GM21825 (cell line): Measurements from ENCODE around the gene SLC25A23.

Source experiments
- ATAC-seq: cut with Tn5 transposase; IDR thresholded peaks from one replicate; pipeline ENCODE4 v1.9.1; 2021; ENCODE audit warnings: mild to moderate bottlenecking, moderate library complexity; ENCODE audit not compliant: unreplicated experiment

SLC25A23 gene

GRCh38 chr19:6425732-6426620 is 33.6 kb downstream of the SLC25A23 start:
- no peak for ATAC-seq

DNA sequence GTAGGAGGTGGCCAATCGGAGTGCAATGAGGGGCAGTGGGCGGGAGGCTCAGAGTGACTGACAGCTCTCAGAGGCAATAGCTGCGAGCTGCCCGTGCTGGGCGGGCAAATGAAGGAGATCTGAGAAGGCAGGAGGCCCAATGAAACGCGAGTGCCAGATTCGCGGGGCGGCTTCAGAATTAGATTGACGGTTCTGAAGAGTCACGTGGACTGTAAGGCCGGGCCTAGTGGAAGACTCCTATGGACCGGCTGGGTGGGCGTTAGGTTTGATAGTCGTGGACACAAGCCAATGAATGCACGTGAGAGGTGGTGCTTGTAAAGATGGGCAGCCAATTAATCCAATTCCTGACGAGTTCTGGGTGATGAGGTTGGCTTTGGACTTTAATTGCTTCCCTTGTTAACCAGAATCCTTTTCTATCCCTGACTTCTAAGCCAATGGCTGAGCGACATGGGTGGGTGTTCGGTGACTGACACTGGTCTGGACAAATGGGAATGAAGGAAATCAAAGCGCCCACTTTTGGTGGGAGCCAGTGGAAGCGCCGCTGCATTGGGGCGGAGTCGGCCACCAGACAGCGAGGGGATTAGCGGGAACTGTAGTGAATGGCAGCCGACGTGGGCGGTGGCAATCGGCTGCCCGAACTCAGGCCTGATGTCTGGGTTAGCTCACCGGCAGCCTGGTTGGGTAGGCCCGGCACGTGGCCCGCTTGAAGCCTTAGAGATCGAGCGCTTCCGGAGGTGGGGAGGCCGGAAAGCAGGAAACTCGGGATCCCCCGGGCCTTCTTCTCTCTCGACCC is 34.5 kb downstream of the SLC25A23 start:
- peak; percentile 84 for ATAC-seq

GRCh38 chr19:6424195-6424938 is 35.2 kb downstream of the SLC25A23 start, which contains the start of gene KHSRP:
Gene KHSRP (minus strand): TSS chr19:6424811. CDS start chr19:6424701, 110 bp downstream.
- peak; percentile 1 for ATAC-seq

DNA sequence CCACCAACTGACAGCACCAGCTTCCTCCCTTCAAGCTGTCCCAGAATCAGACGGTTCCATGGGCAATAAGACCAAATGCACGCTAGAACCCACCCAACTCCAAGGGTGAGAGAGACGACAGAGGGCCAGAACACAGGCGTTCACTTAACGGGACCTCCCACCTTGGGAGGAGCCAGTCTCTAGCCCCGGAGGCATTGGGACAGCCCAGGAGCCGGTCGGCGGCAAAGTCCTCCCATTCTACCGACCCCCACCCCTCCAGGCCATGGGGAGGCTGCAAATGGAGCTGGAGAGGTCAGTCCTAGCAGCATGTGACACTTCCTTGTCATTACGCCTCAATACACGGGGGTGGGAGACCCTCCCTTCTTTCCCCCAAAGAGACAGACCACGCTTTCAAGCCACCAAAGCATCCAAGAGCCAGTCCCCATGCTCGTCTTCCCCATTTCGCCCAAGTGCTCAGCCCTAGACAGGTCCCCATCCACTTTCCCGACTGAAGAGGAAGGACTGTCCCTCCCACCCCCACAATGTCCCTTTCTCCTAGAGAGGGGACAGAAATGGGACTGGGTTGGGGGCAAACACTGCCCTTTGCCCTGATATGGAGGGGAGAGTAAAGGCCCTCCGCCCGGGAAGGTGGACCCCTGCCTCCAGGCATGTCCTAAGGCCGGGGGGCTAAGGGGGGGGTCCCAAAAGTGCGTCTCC is 35.9 kb downstream of the SLC25A23 start:
- no peak for ATAC-seq

DNA sequence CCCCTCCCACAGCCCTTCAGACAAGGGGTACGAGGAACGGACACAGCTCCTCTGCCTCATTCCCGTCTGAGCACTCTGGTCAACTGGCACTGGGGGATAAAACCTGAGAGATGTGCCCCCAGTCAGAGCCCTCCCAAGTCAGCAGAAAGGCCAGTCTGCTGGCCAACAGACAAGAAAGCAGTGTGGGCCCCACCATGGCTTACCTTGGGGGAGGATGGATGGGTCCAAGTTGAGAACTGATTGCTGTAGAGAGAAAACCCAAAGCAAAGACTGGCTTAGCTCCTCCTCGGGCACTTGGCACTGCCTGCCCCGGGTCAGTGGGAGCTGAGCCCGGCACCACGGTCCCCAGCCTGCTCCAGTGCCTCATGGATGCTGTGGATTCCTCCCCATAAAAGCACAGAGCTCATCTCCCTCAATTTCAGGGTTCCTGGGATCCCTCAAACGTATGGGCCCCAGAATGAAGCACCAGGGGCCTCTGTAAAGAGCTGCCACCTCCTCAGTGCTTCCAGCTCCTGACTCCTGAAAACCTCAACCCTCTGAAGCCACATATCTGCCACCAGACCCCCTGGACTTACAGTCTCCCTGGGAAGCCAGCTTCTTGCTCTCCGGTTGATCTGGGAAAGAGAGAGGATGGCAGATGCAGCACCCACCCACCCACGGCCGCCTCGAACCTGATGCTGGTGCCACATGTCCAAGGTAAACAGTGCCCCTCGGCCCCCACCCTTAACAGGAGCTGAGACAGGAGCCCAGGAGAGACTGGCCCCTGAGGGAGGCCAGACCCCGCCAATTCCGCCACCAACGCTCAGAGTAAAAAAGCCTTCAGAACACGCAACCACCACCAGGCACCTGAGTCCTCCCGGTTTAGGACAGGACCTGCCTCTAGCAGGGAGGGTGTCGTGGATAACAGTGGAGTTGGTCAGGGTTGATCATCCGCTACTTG is 38.2 kb downstream of the SLC25A23 start:
- no peak for ATAC-seq

DNA sequence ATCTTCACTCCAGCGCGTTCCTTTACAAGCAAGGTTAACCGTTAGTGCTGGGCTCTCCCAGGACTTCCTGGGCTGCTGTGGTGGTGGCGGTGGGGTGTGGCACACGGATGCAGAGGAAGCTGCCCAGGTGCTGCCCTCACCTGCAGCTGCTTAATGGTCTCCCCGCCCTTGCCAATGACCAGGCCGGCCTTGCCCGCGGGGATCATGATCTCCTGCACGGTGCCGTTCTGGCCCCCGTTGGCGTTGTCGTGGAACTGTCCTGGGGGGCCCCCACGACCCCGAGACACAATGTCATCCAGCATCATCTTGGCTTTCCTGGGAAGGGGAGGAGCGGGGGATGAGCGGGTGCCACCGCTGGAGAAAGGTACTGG is 41.0 kb downstream of the SLC25A23 start:
- ATAC-seq: no peak

DNA sequence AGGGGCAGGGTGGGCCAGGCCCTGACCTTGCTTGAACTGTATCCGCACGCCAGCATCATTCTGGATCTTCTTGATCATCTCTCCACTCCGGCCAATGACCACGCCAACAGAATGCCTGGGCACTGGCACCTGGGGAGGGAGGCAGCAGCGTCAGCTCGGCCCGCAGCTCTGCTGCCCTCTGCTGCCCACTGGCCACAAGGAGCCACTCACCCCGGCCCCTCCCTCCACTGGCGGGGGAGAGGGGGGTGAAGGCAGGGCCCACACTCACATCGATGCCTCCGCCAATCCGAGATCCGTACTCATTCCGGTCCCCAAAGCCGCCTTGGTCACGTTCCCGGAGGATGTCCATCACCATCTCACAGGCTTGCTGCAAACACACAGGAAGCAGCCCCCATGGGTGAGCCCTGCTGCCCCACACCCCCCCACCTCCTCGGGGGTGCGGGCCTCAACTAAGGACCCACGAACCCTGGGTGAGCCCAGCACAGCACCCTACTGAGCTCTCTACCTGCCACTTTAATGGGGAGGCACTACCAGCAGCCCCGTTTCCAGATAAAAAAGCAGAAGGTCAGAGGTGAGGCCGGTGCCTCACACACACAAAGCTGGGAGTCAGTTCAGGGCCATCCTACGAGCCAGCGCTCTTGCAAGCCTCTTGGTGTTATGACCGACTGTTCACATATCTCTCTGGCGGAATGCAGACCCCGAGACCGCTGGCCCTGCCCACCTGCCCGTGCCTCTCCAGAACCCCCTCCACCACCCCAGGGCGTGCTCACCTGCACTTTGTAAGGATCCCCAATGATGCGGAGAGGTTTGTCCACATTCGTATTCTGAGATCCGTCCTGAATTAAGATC is 41.7 kb downstream of the SLC25A23 start:
- ATAC-seq: no peak

GRCh38 chr19:6416658-6417405 is 42.8 kb downstream of the SLC25A23 start:
- no peak for ATAC-seq

DNA sequence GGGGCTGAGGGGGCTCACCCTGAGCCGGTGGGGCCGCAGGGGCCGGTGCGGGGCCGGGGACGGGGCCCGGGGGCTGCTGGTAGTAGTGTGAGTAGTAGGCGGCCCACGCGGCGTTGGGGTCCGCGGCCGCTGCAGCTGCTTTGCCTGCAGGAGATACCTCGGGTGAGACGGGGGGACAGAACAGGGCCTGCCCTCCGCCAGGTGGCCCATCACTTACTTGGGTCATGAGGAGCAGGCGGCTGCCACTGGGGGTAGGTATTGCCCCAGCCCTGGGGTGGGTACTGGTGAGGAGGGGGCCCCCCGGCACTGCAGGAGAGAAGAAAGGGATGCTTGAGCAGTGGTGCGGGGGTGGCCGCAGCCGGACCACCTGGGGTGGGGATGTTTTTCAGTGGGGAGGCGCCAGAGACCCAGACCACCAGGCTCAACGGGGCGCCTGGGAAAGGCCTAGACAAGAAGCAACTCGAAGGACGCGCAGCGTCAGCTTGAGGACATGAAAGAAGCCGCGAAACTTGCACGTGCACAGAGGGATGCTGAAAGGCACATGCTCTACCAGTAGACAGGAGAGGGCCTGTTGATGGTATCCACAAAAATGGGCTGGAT is 43.9 kb downstream of the SLC25A23 start:
- no peak for ATAC-seq

DNA sequence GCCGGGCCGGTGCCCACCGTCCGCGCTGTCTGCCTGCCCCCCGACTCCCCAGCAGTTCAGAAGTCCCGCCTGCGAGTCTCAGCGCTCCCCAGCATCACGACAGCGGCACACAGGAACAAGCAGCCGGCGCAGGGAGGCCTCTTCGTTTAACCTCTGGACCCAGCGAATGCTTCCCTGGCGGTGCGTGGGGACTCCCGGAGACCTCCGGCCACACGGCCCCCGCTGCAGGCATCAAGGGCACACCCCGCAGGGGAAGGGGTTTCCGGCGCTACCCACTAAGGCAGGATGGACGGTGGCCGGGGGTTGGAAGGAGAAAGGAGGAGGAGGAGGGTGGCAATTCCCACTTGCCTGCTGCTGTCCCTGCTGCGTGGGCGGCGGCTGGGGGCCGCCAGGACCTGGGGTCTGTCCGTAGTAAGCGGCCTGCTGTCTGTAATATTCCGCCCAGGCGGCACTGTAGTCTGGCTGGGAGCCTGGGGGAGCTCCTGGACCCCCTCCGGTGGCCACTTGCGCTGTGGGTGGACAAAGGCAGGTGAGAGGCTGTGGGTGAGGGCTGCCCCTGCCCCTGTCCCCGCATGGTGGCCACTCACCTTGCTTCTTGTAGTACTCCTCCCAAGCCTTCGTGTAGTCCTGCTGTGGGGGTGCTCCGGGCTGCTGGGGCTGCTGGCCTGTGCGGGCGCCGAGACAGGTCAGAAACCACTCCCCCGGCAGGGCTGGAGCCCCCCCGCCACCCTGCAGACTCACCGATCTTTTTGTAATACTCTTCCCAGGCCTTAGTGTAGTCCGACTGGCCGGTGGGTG is 44.6 kb downstream of the SLC25A23 start:
- no peak for ATAC-seq

- ATAC-seq: no peak
Observed at GRCh38 chr19:6413721-6414643, 45.6 kb downstream of the SLC25A23 start.

DNA sequence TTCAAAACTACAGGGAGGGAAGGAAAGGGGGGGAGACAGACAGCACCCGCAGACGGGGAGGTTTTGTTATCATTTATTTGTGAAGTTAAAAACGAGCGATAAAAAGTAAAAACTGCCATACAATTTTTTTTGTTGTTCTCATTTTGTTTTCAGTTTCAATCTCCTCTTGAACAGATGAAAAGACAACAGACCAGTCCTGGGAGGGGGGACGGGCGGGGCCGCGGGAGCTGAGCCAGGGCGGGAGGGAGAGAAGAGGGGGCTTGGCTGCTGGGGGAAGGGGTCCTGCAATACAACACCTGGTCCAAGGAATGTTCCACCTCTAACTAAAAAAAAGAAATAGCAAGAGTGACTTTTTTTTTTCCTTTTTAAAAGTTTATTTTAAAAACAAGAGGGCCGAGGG is 46.3 kb downstream of the SLC25A23 start:
- ATAC-seq: no peak

GRCh38 chr19:6412447-6413091 is 47.0 kb downstream of the SLC25A23 start:
- ATAC-seq: no peak

- no peak for ATAC-seq
Observed at GRCh38 chr19:6412061-6412446, 47.5 kb downstream of the SLC25A23 start.

DNA sequence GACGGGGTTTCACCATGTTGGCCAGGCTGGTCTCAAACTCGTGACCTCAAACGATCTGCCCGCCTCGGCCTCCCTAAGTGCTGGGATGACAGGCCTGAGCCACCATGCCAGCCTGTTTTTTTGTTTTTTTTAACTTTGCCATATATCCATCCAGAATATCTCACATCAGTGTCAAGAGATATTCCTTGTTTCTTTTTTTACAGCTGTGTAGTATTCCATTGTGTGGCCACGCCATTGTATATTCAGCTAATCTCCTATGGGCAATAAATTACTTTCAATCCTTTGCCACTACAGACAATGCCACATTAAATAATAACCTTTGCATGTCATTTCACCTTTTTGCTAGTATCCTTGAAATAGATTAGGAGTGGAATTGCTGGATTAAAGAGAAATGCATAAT is 50.2 kb downstream of the SLC25A23 start:
- ATAC-seq: no peak
